Measurements from ENCODE around the gene ARID1B. TPM values are rescaled to one million over a fixed set of nuclear protein-coding genes. Genes with fewer than 3 reads are reported as not detected.

The ARID1B gene
- total and polyA plus RNA-seq, 10 donors: 17.7 to 223 (median 141) TPM

GRCh38 chr6:157079771-157080170, 302.6 kb downstream of the ARID1B start:
- Histone ChIP-seq H3K36me3 (peaks cover 0 to 7% (median 4%) of the 10 kb centered on the region in 6 donors), H3K4me3 (no peak overlapping the region), H3K27ac (no peak overlapping the region), H3K27me3 (replicated peaks in 1 of 7) (no peaks in the 10 kb centered on the region), H3K9me3 (no peaks in the 10 kb centered on the region), H3K4me1 (peaks cover 0 to 89% (median 42%) of the 10 kb centered on the region in 6 donors)
- 50 to 64% (median 53%) methylated on average over 3 of the region's 3 CpGs for WGBS, 5 donors
- no peak for DNase-seq
- intact Hi-C loops (cut with DNase I; ENCODE audit: low total_unique reads): no loop called here
- TF ChIP-seq POLR2A (IDR thresholded peaks at IDR 0.05) (no peak), POLR2AphosphoS5 (IDR thresholded peaks at IDR 0.05) (no peak), CTCF (IDR thresholded peaks at IDR 0.05 in 8 of 11, conservative IDR thresholded peaks at IDR 0.05 in 3 of 11) (no peak)

- intact Hi-C loops (cut with DNase I; ENCODE audit: low total_unique reads): no loop called here
- no peak for TF ChIP-seq CTCF (IDR thresholded peaks at IDR 0.05 in 8 of 11, conservative IDR thresholded peaks at IDR 0.05 in 3 of 11)
- no peak for TF ChIP-seq POLR2AphosphoS5 (IDR thresholded peaks at IDR 0.05)
- TF ChIP-seq POLR2A (IDR thresholded peaks at IDR 0.05): no peak
Measured at GRCh38 chr6:157080986-157081391, 303.8 kb downstream of the ARID1B start.

GRCh38 chr6:157083343-157083742, 306.2 kb downstream of the ARID1B start:
- intact Hi-C loops (cut with DNase I; ENCODE audit: low total_unique reads): no loop called here
- Histone ChIP-seq H3K9me3 (no peaks in the 10 kb centered on the region), H3K36me3 (peaks cover 0 to 37% (median 23%) of the 10 kb centered on the region in 6 donors), H3K4me1 (peaks cover 0 to 70% (median 39%) of the 10 kb centered on the region in 6 donors), H3K27me3 (replicated peaks in 1 of 7) (no peaks in the 10 kb centered on the region), H3K27ac (no peak overlapping the region), H3K4me3 (no peak overlapping the region)
- no peak for TF ChIP-seq POLR2A (IDR thresholded peaks at IDR 0.05)
- no peak for TF ChIP-seq CTCF (IDR thresholded peaks at IDR 0.05 in 8 of 11, conservative IDR thresholded peaks at IDR 0.05 in 3 of 11)
- TF ChIP-seq POLR2AphosphoS5 (IDR thresholded peaks at IDR 0.05): no peak
- WGBS, 5 donors: 54 to 67% (median 64%) methylated on average over 7 of the region's 7 CpGs
- no peak for DNase-seq

More at GRCh38 chr6:157080986-157081391, 303.8 kb downstream of the ARID1B start:
- Histone ChIP-seq H3K4me1 (peaks cover 0 to 79% (median 40%) of the 10 kb centered on the region in 6 donors), H3K4me3 (no peak overlapping the region), H3K9me3 (no peaks in the 10 kb centered on the region), H3K27me3 (replicated peaks in 1 of 7) (no peaks in the 10 kb centered on the region), H3K27ac (no peak overlapping the region), H3K36me3 (peaks cover 0 to 19% (median 15%) of the 10 kb centered on the region in 6 donors)
- no peak for DNase-seq

- DNase-seq: no peak
- TF ChIP-seq POLR2A (IDR thresholded peaks at IDR 0.05) (no peak), CTCF (IDR thresholded peaks at IDR 0.05 in 8 of 11, conservative IDR thresholded peaks at IDR 0.05 in 3 of 11) (no peak), POLR2AphosphoS5 (IDR thresholded peaks at IDR 0.05) (no peak)
- H3K4me3 ChIP-seq: no peak overlapping the region
- WGBS, 5 donors: 85 to 95% (median 87%) methylated on average over 6 of the region's 6 CpGs
- intact Hi-C loops (cut with DNase I; ENCODE audit: low total_unique reads): no loop called here
- H3K27me3 ChIP-seq (replicated peaks in 1 of 7): no peaks in the 10 kb centered on the region
- H3K4me1 ChIP-seq: peaks cover 0 to 43% (median 18%) of the 10 kb centered on the region in 6 donors
- H3K9me3 ChIP-seq: no peaks in the 10 kb centered on the region
- no peak overlapping the region for H3K27ac ChIP-seq
- peaks cover 0 to 59% (median 25%) of the 10 kb centered on the region in 6 donors for H3K36me3 ChIP-seq
Measured at GRCh38 chr6:157086632-157087031, 309.5 kb downstream of the ARID1B start.
